Measurements from ENCODE around the gene ATG16L1. TPM values are rescaled to one million over a fixed set of nuclear protein-coding genes. Genes with fewer than 3 reads are reported as not detected.

The ATG16L1 gene
- total RNA-seq, 4 donors from 2014 or later = 24.7 to 40.3 (median 30.2) TPM

DNA sequence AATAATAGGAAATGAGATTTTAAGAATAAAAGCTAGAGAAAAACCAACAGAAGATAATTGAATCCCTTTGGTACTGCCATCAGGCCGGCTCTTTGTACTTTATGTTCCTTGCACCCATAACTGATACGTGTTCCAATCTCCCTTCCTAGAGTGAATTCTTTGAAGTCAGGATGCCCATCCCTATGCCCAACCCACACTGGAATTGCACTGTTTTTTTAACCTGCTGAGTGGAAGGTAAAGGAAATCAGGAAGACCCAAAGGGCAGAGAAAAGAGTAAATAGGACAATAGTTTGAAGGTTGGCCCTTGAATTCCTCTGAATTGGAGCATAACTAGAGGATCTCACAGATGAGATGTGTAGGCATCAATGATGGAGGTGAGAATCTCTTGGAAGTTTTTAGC lies 4.4 kb upstream of the ATG16L1 start:
- H3K4me1 ChIP-seq = peaks cover 0 to 6% (median under 1%) of the 10 kb centered on the region in 4 donors
- H3K27me3 ChIP-seq = no peaks in the 10 kb centered on the region
- no peak for DNase-seq (ENCODE audit: extremely low spot score)
- H3K4me3 ChIP-seq = no peak overlapping the region
- H3K27ac ChIP-seq (replicated peaks in 1 of 4) = no peak overlapping the region
- no peaks in the 10 kb centered on the region for H3K36me3 ChIP-seq
- H3K9me3 ChIP-seq = no peaks in the 10 kb centered on the region
- WGBS = 92% methylated on average over 2 of the region's 2 CpGs
- TF ChIP-seq POLR2A (IDR thresholded peaks at IDR 0.05; ENCODE audit: low read depth) (no peak), POLR2AphosphoS5 (IDR thresholded peaks at IDR 0.05) (no peak), EP300 (IDR thresholded peaks at IDR 0.05) (no peak), CTCF (IDR thresholded peaks at IDR 0.05) (no peak)
- intact Hi-C loops (cut with DNase I) = no loop called here

DNA sequence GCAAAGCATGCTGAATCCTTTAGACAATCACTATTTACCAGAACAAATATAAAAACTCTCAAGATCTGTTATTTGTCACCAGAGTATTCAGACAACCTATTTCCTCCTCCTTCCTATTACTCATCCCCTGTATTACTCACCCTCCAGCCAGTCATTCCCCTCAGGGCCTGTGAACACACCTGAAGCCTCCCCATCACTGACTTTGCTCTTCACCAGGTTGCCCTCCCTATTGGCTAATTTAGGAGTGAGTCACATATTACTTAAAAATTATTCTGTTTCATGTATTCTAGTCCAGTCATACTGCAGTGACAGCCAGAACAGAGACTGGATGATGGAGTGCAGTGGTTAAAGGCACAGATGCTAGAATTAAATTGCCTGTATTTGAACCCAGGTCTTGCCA lies 3.7 kb upstream of the ATG16L1 start:
- no peak for TF ChIP-seq CTCF (IDR thresholded peaks at IDR 0.05)
- no peak for TF ChIP-seq POLR2AphosphoS5 (IDR thresholded peaks at IDR 0.05)
- no peak for TF ChIP-seq EP300 (IDR thresholded peaks at IDR 0.05)
- Histone ChIP-seq H3K4me3 (no peak overlapping the region), H3K27ac (replicated peaks in 1 of 4) (no peak overlapping the region), H3K27me3 (no peaks in the 10 kb centered on the region), H3K36me3 (no peaks in the 10 kb centered on the region), H3K4me1 (peaks cover 5 to 13% (median 7%) of the 10 kb centered on the region in 4 donors), H3K9me3 (no peaks in the 10 kb centered on the region)
- intact Hi-C loops (cut with DNase I) = no loop called here
- no peak for DNase-seq (ENCODE audit: extremely low spot score)

GRCh38 chr2:233248999-233249398 lies 2.5 kb upstream of the ATG16L1 start:
- no peak for DNase-seq (ENCODE audit: extremely low spot score)
- no peaks in the 10 kb centered on the region for H3K27me3 ChIP-seq
- intact Hi-C loops (cut with DNase I) = no loop called here
- 67% methylated on average over 7 of the region's 7 CpGs for WGBS
- H3K4me1 ChIP-seq = peaks cover 17 to 25% (median 19%) of the 10 kb centered on the region in 4 donors
- no peaks in the 10 kb centered on the region for H3K9me3 ChIP-seq
- no peak overlapping the region for H3K27ac ChIP-seq (replicated peaks in 1 of 4)
- TF ChIP-seq POLR2AphosphoS5 (IDR thresholded peaks at IDR 0.05) = no peak
- TF ChIP-seq CTCF (IDR thresholded peaks at IDR 0.05) = no peak
- TF ChIP-seq POLR2A (IDR thresholded peaks at IDR 0.05; ENCODE audit: low read depth) = no peak
- TF ChIP-seq EP300 (IDR thresholded peaks at IDR 0.05) = no peak
- H3K4me3 ChIP-seq = no peak overlapping the region
- H3K36me3 ChIP-seq = peaks cover 0 to 4% (median 1%) of the 10 kb centered on the region in 4 donors

GRCh38 chr2:233250568-233250967 lies 905 bp upstream of the ATG16L1 start:
- H3K27me3 ChIP-seq = no peaks in the 10 kb centered on the region
- H3K9me3 ChIP-seq = no peaks in the 10 kb centered on the region
- H3K4me1 ChIP-seq = peaks cover 18 to 41% (median 31%) of the 10 kb centered on the region in 4 donors
- H3K4me3 ChIP-seq = no peak overlapping the region
- intact Hi-C loops (cut with DNase I) = loop anchor here (5.0 kb wide), 3 partner anchors 192 to 643 kb away; no protein-coding TSS in a partner anchor
- TF ChIP-seq POLR2AphosphoS5 (IDR thresholded peaks at IDR 0.05) (no peak), POLR2A (IDR thresholded peaks at IDR 0.05; ENCODE audit: low read depth) (no peak), CTCF (IDR thresholded peaks at IDR 0.05) (no peak), EP300 (IDR thresholded peaks at IDR 0.05) (no peak)
- WGBS = 92% methylated on average over 9 of the region's 9 CpGs
- peak overlapping the region in 2 of 4 donors; percentile 82 to 95 for H3K27ac ChIP-seq (replicated peaks in 1 of 4)
- H3K36me3 ChIP-seq = peaks cover 0 to 11% (median 4%) of the 10 kb centered on the region in 4 donors
- no peak for DNase-seq (ENCODE audit: extremely low spot score)

GRCh38 chr2:233250985-233251305 lies 528 bp upstream of the ATG16L1 start:
- H3K4me1 ChIP-seq = peaks cover 18 to 45% (median 32%) of the 10 kb centered on the region in 4 donors

More at GRCh38 chr2:233250985-233251305, 528 bp upstream of the ATG16L1 start:
- no peak for TF ChIP-seq CTCF (IDR thresholded peaks at IDR 0.05)
- TF ChIP-seq EP300 (IDR thresholded peaks at IDR 0.05) = no peak
- TF ChIP-seq POLR2A (IDR thresholded peaks at IDR 0.05; ENCODE audit: low read depth) = no peak
- TF ChIP-seq POLR2AphosphoS5 (IDR thresholded peaks at IDR 0.05) = no peak
- DNase-seq (ENCODE audit: extremely low spot score) = no peak
- peaks cover 0 to 15% (median 5%) of the 10 kb centered on the region in 4 donors for H3K36me3 ChIP-seq
- H3K4me3 ChIP-seq = peak overlapping the region; percentile 73 to 97 (median 92)
- intact Hi-C loops (cut with DNase I) = loop anchor here (5.0 kb wide), 3 partner anchors 191 to 644 kb away; no protein-coding TSS in a partner anchor
- H3K27me3 ChIP-seq = no peaks in the 10 kb centered on the region
- H3K27ac ChIP-seq (replicated peaks in 1 of 4) = peak overlapping the region; percentile 82 to 95 (median 92)
- H3K9me3 ChIP-seq = no peaks in the 10 kb centered on the region
- 56% methylated on average over 1 of the region's 1 CpG for WGBS

All from esophagus muscularis mucosa (tissue), 4 donors.